Activated CD4-positive, alpha-beta T cell treated with anti-CD3 and anti-CD28 coated beads for 36 hours (primary cell): ENCODE results near the gene RNF115. TPM values are rescaled to one million over a fixed set of nuclear protein-coding genes. Genes with fewer than 3 reads are reported as not detected.
"Not testable (repeated sequence)": the region's sequence is repeated elsewhere in the genome, so short reads cannot be mapped to it uniquely, and the experiment has no call there.

ENCODE experiments used
- ATAC-seq: fragments of 200-7000 bp; cut with Tn5 transposase; one replicate; pipeline ENCODE4 v1.10.0; 2021; ENCODE audit warnings: mild to moderate bottlenecking, moderate library complexity
- CTCF ChIA-PET: fragments of 350-600 bp; sonication (Branson Sonifier 250); formaldehyde crosslinking; loops from one replicate; lab custom pipeline; 2021; ENCODE audit warnings: antibody characterized with exemption; lab: Charles Lee
- POLR2A ChIA-PET: fragments of 350-600 bp; sonication (Branson Sonifier 250); formaldehyde crosslinking; loops from one replicate; lab custom pipeline; 2021; ENCODE audit warnings: antibody characterized with exemption, inconsistent platforms; lab: Charles Lee
- DNase-seq: peaks from one replicate; pipeline ENCODE4 v3.0.0-alpha.2; 2020
- H3K27ac Mint-ChIP-seq: one replicate; pipeline ENCODE4 v1.8.0; 2021; ENCODE audit warnings: mixed read lengths
- H3K27me3 Mint-ChIP-seq: one replicate; pipeline ENCODE4 v1.8.0; 2021; ENCODE audit warnings: mixed read lengths
- H3K36me3 Mint-ChIP-seq: one replicate; pipeline ENCODE4 v1.8.0; 2021; ENCODE audit warnings: low read depth, mixed read lengths
- H3K4me1 Mint-ChIP-seq: one replicate; pipeline ENCODE4 v1.8.0; 2021; ENCODE audit warnings: mixed read lengths
- H3K4me3 Mint-ChIP-seq: one replicate; pipeline ENCODE4 v1.8.0; 2021; ENCODE audit warnings: mild to moderate bottlenecking, moderate library complexity, mixed read lengths
- H3K9me3 Mint-ChIP-seq: one replicate; pipeline ENCODE4 v1.8.0; 2021; ENCODE audit warnings: low read depth, mixed read lengths
- intact Hi-C, 2 experiments: fragments of 100-400 bp; cut with DNase I in 1 of 2; cut with micrococcal nuclease in 1 of 2; formaldehyde crosslinking; loops; one replicate each; pipeline versions ENCODE4 v1.14.2 to v1.15.1; 2022 to 2024; cut with DNase I, micrococcal nuclease
- total RNA-seq, 2 experiments: library from RNA; stranded (reverse); gene quantifications; one replicate each; pipeline ENCODE4 v1.2.3, GENCODE V29; 2021

RNF115 gene
- total RNA-seq, 2 experiments from 2014 or later, result 11.8 to 13.9 TPM

- ATAC-seq (peak; percentile 63), DNase-seq (no peak)
- no peaks in the 10 kb centered on the region for H3K27me3 Mint-ChIP-seq
- no peak overlapping the region for H3K4me3 Mint-ChIP-seq
- POLR2A ChIA-PET, result interaction anchor here (0.6 kb wide), 1 partner anchor 7 kb away, joined by 3 read pairs; no protein-coding TSS in a partner anchor
- H3K4me1 Mint-ChIP-seq, result peaks cover 32% of the 10 kb centered on the region
- CTCF ChIA-PET, result no interaction called here
- intact Hi-C loops, result loop anchor here in 1 of 2 experiments (10.0 kb wide), 1 partner anchor 48 kb away; no protein-coding TSS in a partner anchor
- no peaks in the 10 kb centered on the region for H3K9me3 Mint-ChIP-seq
- no peak overlapping the region for H3K27ac Mint-ChIP-seq
- peaks cover 12% of the 10 kb centered on the region for H3K36me3 Mint-ChIP-seq
Measured at GRCh38 chr1:145782272-145783099, 41.4 kb downstream of the RNF115 start.

- H3K27me3 Mint-ChIP-seq, result no peaks in the 10 kb centered on the region
- CTCF ChIA-PET, result no interaction called here
- peaks cover 17% of the 10 kb centered on the region for H3K4me1 Mint-ChIP-seq
- DNase-seq (no peak), ATAC-seq (no peak)
- H3K9me3 Mint-ChIP-seq, result no peaks in the 10 kb centered on the region
- intact Hi-C loops, result no loop called here
- no peak overlapping the region for H3K27ac Mint-ChIP-seq
- POLR2A ChIA-PET, result interaction anchor here (0.6 kb wide), 1 partner anchor 18 kb away, joined by 13 read pairs; no protein-coding TSS in a partner anchor
- peaks cover 4% of the 10 kb centered on the region for H3K36me3 Mint-ChIP-seq
- no peak overlapping the region for H3K4me3 Mint-ChIP-seq
Measured at GRCh38 chr1:145778146-145778540, 45.8 kb downstream of the RNF115 start.

DNA sequence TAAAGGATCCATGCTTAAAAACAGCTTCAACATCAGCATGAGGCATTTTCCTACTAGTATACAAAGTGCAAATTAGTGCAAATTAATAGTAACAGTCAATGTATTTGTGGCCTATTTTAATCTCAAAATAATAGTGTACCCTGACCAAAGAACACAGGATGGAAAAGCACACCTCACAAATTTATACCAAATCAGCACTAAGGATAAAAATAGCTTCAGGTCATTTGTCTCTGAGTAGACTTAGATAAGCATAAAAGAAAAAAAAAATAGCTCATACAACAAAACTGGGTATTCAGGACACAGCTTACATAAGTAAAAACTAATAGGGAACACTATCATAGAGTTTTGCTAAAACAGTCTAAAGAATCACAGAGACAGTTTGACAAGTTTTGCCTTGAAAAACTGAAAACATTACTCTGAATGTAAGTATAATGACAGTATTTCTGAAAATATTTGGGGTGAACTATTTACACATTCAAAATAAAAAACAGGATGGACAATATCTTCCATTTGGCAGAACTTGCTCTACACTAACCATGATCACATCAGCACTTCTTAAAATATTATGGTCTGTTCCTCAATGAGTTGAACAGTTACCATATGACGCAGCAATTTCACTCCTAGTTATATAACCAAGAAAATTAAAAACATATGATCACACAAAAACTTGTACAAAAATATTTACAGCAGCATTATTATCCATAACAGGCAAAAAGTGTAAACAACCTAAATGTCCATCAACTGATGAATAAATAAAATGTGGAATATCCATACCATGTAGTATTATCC, 46.3 kb downstream of the RNF115 start:
- CTCF ChIA-PET, result no interaction called here
- Mint-ChIP-seq H3K4me3 (no peak overlapping the region), H3K36me3 (peaks cover 5% of the 10 kb centered on the region), H3K27ac (no peak overlapping the region), H3K9me3 (no peaks in the 10 kb centered on the region), H3K4me1 (peaks cover 16% of the 10 kb centered on the region), H3K27me3 (no peaks in the 10 kb centered on the region)
- intact Hi-C loops, result no loop called here
- ATAC-seq (no peak), DNase-seq (no peak)
- POLR2A ChIA-PET, result no interaction called here

- DNase-seq, result no peak
- H3K36me3 Mint-ChIP-seq, result peaks cover 16% of the 10 kb centered on the region
- peaks cover 11% of the 10 kb centered on the region for H3K4me1 Mint-ChIP-seq
- H3K27me3 Mint-ChIP-seq, result no peaks in the 10 kb centered on the region
- H3K27ac Mint-ChIP-seq, result no peak overlapping the region
- no peak overlapping the region for H3K4me3 Mint-ChIP-seq
- no peak for ATAC-seq
- no peaks in the 10 kb centered on the region for H3K9me3 Mint-ChIP-seq
- intact Hi-C loops, result loop anchor here in 1 of 2 experiments (2.0 kb wide), 1 partner anchor 13 kb away; no protein-coding TSS in a partner anchor
- ChIA-PET POLR2A (interaction anchor here (0.7 kb wide), 3 partner anchors 24 to 262 kb away, joined by 3 to 7 read pairs (median 3); no protein-coding TSS in a partner anchor), CTCF (interaction anchor here (0.7 to 1.4 kb wide), 4 partner anchors 12 to 204 kb away, joined by 3 to 4 read pairs (median 3); partner anchors contain the start of gene NUDT17)
Measured at GRCh38 chr1:145773423-145773822, 50.5 kb downstream of the RNF115 start.

- ATAC-seq, result no peak
- intact Hi-C loops, result no loop called here
- POLR2A ChIA-PET, result no interaction called here
Measured at GRCh38 chr1:145771056-145771455, 52.8 kb downstream of the RNF115 start.

GRCh38 chr1:145768004-145768403, 55.9 kb downstream of the RNF115 start:
- POLR2A ChIA-PET, CTCF ChIA-PET, H3K9me3 Mint-ChIP-seq, DNase-seq, H3K27me3 Mint-ChIP-seq, intact Hi-C loops, H3K4me3 Mint-ChIP-seq, H3K4me1 Mint-ChIP-seq, ATAC-seq, H3K27ac Mint-ChIP-seq: not testable (repeated sequence)
- peaks cover 31% of the 10 kb centered on the region for H3K36me3 Mint-ChIP-seq

More at GRCh38 chr1:145771056-145771455, 52.8 kb downstream of the RNF115 start:
- no peak for DNase-seq
- no peak overlapping the region for H3K4me3 Mint-ChIP-seq
- CTCF ChIA-PET, result interaction anchor here (1.1 to 1.7 kb wide), 3 partner anchors 9 to 50 kb away, joined by 3 to 4 read pairs (median 3); no protein-coding TSS in a partner anchor
- no peaks in the 10 kb centered on the region for H3K9me3 Mint-ChIP-seq
- peaks cover 11% of the 10 kb centered on the region for H3K4me1 Mint-ChIP-seq
- no peak overlapping the region for H3K27ac Mint-ChIP-seq
- peaks cover 22% of the 10 kb centered on the region for H3K36me3 Mint-ChIP-seq
- H3K27me3 Mint-ChIP-seq, result no peaks in the 10 kb centered on the region

GRCh38 chr1:145766926-145767325, 57.0 kb downstream of the RNF115 start:
- H3K4me3 Mint-ChIP-seq, H3K27ac Mint-ChIP-seq, H3K9me3 Mint-ChIP-seq, POLR2A ChIA-PET, H3K4me1 Mint-ChIP-seq, H3K27me3 Mint-ChIP-seq, intact Hi-C loops, ATAC-seq, CTCF ChIA-PET, DNase-seq: not testable (repeated sequence)
- H3K36me3 Mint-ChIP-seq, result peaks cover 36% of the 10 kb centered on the region

GRCh38 chr1:145765585-145766360, 58.1 kb downstream of the RNF115 start:
- H3K36me3 Mint-ChIP-seq, result peaks cover 39% of the 10 kb centered on the region
- POLR2A ChIA-PET, intact Hi-C loops, H3K27ac Mint-ChIP-seq, H3K4me3 Mint-ChIP-seq, H3K27me3 Mint-ChIP-seq, CTCF ChIA-PET, H3K4me1 Mint-ChIP-seq, H3K9me3 Mint-ChIP-seq, ATAC-seq, DNase-seq: not testable (repeated sequence)

DNA sequence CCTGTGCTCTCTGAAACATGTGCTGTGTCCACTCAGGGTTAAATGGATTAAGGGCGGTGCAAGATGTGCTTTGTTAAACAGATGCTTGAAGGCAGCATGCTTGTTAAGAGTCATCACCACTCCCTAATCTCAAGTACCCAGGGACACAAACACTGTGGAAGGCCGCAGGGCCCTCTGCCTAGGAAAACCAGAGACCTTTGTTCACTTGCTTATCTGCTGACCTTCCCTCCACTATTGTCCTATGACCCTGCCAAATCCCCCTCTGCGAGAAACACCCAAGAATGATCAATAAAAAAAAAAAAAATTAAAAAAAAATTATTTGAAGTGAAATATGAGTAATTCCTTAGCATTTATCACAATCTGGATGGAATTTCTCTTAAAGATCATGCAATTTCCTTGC, 58.8 kb downstream of the RNF115 start:
- H3K27me3 Mint-ChIP-seq, intact Hi-C loops, H3K27ac Mint-ChIP-seq, H3K4me3 Mint-ChIP-seq, CTCF ChIA-PET, H3K9me3 Mint-ChIP-seq, ATAC-seq, DNase-seq, POLR2A ChIA-PET, H3K4me1 Mint-ChIP-seq: not testable (repeated sequence)
- peaks cover 41% of the 10 kb centered on the region for H3K36me3 Mint-ChIP-seq

DNA sequence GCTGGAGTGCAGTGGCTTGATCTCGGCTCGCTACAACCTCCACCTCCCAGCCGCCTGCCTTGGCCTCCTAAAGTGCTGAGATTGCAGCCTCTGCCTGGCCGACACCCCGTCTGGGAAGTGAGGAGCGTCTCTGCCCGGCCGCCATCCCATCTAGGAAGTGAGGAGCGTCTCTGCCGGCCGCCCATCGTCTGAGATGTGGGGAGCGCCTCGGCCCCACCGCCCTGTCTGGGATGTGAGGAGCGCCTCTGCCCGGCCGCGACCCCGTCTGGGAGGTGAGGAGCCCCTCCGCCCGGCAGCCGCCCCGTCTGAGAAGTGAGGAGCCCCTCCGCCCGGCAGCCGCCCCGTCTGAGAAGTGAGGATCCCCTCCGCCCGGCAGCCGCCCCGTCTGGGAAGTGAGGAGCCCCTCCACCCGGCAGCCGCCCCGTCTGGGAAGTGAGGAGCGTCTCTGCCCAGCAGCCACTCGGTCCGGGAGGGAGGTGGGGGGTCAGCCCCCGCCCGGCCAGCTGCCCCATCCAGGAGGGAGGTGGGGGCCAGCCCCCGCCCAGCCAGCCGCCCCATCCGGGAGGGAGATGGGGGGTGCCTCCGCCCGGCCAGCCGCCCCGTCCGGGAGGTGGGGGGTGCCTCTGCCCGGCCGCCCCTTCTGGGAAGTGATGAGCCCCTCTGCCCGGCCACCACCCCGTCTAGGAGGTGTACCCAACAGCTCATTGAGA, 59.5 kb downstream of the RNF115 start:
- POLR2A ChIA-PET, H3K9me3 Mint-ChIP-seq, ATAC-seq, H3K4me1 Mint-ChIP-seq, H3K27me3 Mint-ChIP-seq, intact Hi-C loops, H3K27ac Mint-ChIP-seq, CTCF ChIA-PET, DNase-seq, H3K4me3 Mint-ChIP-seq: not testable (repeated sequence)
- peaks cover 40% of the 10 kb centered on the region for H3K36me3 Mint-ChIP-seq
